Gastrocnemius medialis (tissue), 4 donors: ENCODE results near the gene WDR33.

Source experiments
- CTCF ChIP-seq, 5 experiments: fragments of 450-650 bp in 3 of 5; fragments of 200-600 bp in 2 of 5; sonication (generic) in 2 of 5; IDR thresholded peaks in 4 of 5; conservative IDR thresholded peaks in 1 of 5; 1 replicate in 4 of 5; 2 replicates in 1 of 5; pipeline ENCODE4 v1.5.1; 2016 to 2019; ENCODE audit warnings: antibody characterized with exemption in 5 of 5, mild to moderate bottlenecking in 3 of 5, moderate library complexity in 3 of 5
- POLR2A ChIP-seq, 2 donors: fragments of 450-650 bp; IDR thresholded peaks; one replicate each; pipeline ENCODE4 v1.6.1; 2017; ENCODE audit warnings: antibody characterized with exemption in 2 of 2, mild to moderate bottlenecking in 2 of 2, moderate library complexity in 2 of 2

GRCh38 chr2:127771756-127772155, 39.2 kb downstream of the WDR33 start:
- TF ChIP-seq CTCF (IDR thresholded peaks at IDR 0.05 in 4 of 5, conservative IDR thresholded peaks at IDR 0.05 in 1 of 5) (no peak), POLR2A (IDR thresholded peaks at IDR 0.05) (no peak)
